ENCODE results near the gene ZNF587B.
"Not testable (repeated sequence)": the region's sequence is repeated elsewhere in the genome, so short reads cannot be mapped to it uniquely, and the experiment has no call there.

Gene ZNF587B

DNA sequence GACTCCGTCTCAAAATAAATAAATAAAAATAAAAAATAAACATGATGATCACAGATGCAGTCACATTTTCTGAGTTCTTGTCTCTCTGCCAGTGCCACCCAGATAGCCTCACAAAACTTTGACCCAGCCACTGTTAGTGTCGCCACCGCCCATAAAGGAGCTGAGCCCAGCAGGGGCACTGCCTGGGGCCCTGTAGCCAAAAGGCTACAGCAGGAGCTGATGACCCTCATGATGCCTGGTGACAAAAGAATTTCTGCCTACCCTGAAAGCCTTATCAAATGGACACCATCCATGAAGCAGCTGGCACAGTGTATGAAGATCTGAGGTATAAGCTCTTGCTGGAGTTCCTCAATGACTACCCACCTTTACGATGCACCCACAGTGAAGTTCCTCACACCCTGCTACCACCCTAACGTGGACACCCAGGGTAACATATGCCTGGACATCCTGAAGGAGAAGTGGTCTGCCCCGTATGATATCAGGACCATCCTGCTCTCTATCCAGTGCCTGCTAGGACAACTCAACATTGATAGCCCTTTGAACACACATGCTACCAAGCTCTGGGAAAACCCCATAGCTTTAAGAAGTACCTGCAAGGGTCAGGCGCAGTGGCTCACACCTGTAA, 37.9 kb downstream of the ZNF587B start:
- Histone ChIP-seq H3K4me3 (ENCODE audit: insufficient read depth, low read length, poor library complexity, severe bottlenecking) (no peak overlapping the region), H3K36me3 (ENCODE audit: low read length) (peaks cover 15% of the 10 kb centered on the region; the same call in 1 of the 2 replicates), H3K4me2 (ENCODE audit: low read depth, low read length, poor library complexity, severe bottlenecking) (no peak overlapping the region), H3K9ac (ENCODE audit: low read length) (no peak overlapping the region), H3K27ac (ENCODE audit: low read depth, low read length) (no peak overlapping the region), H2AFZ (ENCODE audit: low read depth, low read length, severe bottlenecking) (no peak overlapping the region), H4K20me1 (ENCODE audit: low read depth, low read length) (no peaks in the 10 kb centered on the region), H3K9me3 (ENCODE audit: insufficient read depth, low read length) (no peaks in the 10 kb centered on the region), H3F3A (ENCODE audit: insufficient read depth) (peaks cover 17% of the 10 kb centered on the region; the same call in 1 of the 2 replicates), H3K79me2 (ENCODE audit: insufficient read depth, low read length) (0 out of 2 replicates have a peak, but pooled peaks cover 5% of the 10 kb centered on the region), H3K9me2 (replicated peaks; ENCODE audit: insufficient read depth, low read length) (no peaks in the 10 kb centered on the region), H3K27me3 (ENCODE audit: low read length) (no peaks in the 10 kb centered on the region)
- TF ChIP-seq, protein P1, sequence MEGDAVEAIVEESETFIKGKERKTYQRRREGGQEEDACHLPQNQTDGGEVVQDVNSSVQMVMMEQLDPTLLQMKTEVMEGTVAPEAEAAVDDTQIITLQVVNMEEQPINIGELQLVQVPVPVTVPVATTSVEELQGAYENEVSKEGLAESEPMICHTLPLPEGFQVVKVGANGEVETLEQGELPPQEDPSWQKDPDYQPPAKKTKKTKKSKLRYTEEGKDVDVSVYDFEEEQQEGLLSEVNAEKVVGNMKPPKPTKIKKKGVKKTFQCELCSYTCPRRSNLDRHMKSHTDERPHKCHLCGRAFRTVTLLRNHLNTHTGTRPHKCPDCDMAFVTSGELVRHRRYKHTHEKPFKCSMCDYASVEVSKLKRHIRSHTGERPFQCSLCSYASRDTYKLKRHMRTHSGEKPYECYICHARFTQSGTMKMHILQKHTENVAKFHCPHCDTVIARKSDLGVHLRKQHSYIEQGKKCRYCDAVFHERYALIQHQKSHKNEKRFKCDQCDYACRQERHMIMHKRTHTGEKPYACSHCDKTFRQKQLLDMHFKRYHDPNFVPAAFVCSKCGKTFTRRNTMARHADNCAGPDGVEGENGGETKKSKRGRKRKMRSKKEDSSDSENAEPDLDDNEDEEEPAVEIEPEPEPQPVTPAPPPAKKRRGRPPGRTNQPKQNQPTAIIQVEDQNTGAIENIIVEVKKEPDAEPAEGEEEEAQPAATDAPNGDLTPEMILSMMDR (IDR thresholded peaks at IDR 0.05; ENCODE audit: insufficient read depth, low read length, poor library complexity, severe bottlenecking), result no peak
- TF ChIP-seq EZH2phosphoT487 (conservative IDR thresholded peaks at IDR 0.05; ENCODE audit: low read length), result no peak

DNA sequence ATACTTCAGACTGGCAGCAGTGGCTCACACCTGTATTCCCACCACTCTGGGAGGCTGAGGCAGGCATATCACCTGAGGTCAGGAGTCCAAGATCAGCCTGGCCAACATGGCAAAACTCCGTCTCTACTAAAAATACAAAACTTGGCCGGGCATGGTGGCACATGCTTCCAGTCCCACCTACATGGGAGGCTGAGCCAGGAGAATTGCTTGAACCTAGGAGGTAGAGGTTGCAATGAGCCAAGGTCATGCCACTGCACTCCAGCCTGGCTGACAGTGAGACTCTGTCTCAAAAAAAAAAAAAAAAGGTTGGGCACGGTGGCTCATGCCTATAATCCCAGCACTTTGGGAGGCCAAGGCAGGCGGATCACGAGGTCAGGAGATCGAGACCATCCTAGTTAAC, 39.6 kb downstream of the ZNF587B start:
- H3K9ac ChIP-seq (ENCODE audit: low read length); H3K79me2 ChIP-seq (ENCODE audit: insufficient read depth, low read length); H3K27ac ChIP-seq (ENCODE audit: low read depth, low read length); H3K4me3 ChIP-seq (ENCODE audit: insufficient read depth, low read length, poor library complexity, severe bottlenecking); H2AFZ ChIP-seq (ENCODE audit: low read depth, low read length, severe bottlenecking); H3K9me2 ChIP-seq (replicated peaks; ENCODE audit: insufficient read depth, low read length); H3K9me3 ChIP-seq (ENCODE audit: insufficient read depth, low read length); H3K27me3 ChIP-seq (ENCODE audit: low read length); H3K4me2 ChIP-seq (ENCODE audit: low read depth, low read length, poor library complexity, severe bottlenecking); H4K20me1 ChIP-seq (ENCODE audit: low read depth, low read length): not testable (repeated sequence)
- peaks cover 17% of the 10 kb centered on the region; the same call in 1 of the 2 replicates for H3F3A ChIP-seq (ENCODE audit: insufficient read depth)
- peaks cover 27% of the 10 kb centered on the region for H3K36me3 ChIP-seq (ENCODE audit: low read length)

DNA sequence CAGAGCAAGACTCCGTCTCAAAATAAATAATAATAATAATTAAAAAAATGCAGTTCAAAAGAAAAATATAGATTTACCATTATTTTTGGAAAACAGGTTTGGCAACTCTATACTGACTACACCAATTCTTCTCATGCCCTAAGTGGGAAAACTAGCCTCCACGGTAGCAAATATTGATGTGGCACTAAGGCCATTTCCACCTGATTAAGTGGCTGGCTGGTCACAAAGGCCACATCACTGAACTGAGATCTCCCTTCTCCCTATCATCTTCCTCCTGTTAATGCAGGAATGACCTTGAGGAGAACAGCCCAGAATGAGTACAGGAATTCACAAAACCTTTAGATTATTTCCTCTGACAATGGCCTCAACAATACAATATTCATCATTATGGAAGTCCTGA, 40.1 kb downstream of the ZNF587B start:
- TF ChIP-seq, protein P1 (IDR thresholded peaks at IDR 0.05; ENCODE audit: insufficient read depth, low read length, poor library complexity, severe bottlenecking), result no peak
- TF ChIP-seq EZH2phosphoT487 (conservative IDR thresholded peaks at IDR 0.05; ENCODE audit: low read length), result no peak
- Histone ChIP-seq H3K27ac (ENCODE audit: low read depth, low read length) (no peak overlapping the region), H3K9ac (ENCODE audit: low read length) (no peak overlapping the region), H3K27me3 (ENCODE audit: low read length) (no peaks in the 10 kb centered on the region), H4K20me1 (ENCODE audit: low read depth, low read length) (no peaks in the 10 kb centered on the region), H3K4me2 (ENCODE audit: low read depth, low read length, poor library complexity, severe bottlenecking) (no peak overlapping the region), H3K79me2 (ENCODE audit: insufficient read depth, low read length) (0 out of 2 replicates have a peak, but pooled peaks cover 5% of the 10 kb centered on the region), H3F3A (ENCODE audit: insufficient read depth) (0 out of 2 replicates have a peak, but pooled peaks cover 13% of the 10 kb centered on the region), H3K36me3 (ENCODE audit: low read length) (peaks cover 24% of the 10 kb centered on the region), H3K9me2 (replicated peaks; ENCODE audit: insufficient read depth, low read length) (no peaks in the 10 kb centered on the region), H2AFZ (ENCODE audit: low read depth, low read length, severe bottlenecking) (no peak overlapping the region), H3K9me3 (ENCODE audit: insufficient read depth, low read length) (peaks cover 7% of the 10 kb centered on the region; the same call in 1 of the 2 replicates), H3K4me3 (ENCODE audit: insufficient read depth, low read length, poor library complexity, severe bottlenecking) (no peak overlapping the region)

DNA sequence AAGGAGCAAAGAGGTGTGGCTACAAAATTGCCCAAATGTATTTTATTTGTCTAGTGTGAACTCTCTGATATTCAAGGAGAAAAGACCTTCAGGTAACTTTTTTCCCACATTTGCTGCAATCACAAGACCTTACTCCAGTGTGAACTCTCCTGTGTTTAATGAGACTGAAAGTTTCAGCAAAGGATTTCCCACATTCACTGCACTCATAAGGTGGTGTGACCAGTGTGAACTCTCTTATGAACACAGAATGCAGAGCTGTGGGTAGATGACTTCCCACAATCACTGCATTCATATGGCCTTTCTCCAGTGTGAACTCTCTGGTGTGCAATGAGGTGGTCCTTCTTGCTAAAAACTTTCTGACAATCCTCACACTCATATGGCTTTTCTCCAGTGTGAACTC, 42.4 kb downstream of the ZNF587B start:
- no peak overlapping the region for H2AFZ ChIP-seq (ENCODE audit: low read depth, low read length, severe bottlenecking)

DNA sequence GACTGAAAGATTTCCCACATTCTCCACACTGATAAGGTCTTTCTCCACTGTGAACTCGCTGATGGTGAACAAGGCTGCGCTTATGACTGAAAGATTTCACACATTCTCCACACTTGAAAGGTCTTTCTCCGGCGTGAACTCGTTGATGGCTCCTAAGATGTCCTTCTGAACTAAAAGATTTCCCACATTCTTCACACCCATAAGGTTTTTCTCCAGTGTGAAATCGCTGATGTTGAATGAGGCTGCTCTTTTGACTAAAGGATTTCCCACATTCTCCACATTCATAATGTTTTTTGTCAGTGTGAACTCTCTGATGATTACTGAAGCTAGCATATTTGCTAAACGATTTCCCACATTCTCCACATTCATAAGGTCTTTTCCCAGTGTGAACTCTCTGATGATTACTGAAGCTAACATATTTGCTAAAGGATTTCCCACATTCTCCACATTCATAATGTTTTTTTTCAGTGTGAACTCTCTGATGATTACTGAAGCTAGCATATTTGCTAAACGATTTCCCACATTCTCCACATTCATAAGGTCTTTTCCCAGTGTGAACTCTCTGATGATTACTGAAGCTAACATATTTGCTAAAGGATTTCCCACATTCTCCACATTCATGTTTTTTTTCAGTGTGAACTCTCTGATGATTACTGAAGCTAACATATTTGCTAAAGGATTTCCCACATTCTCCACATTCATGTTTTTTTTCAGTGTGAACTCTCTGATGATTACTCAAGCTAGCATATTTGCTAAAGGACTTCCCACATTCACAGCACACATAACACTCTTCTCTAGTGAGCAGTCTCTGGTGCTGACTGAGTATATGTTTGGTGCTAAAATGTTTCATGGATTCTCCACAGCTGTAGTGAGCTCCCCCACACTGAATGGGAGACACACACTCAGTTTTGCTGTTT, 44.0 kb downstream of the ZNF587B start:
- Histone ChIP-seq H3K79me2 (ENCODE audit: insufficient read depth, low read length) (peaks cover 22% of the 10 kb centered on the region; the same call in 1 of the 2 replicates), H3K36me3 (ENCODE audit: low read length) (peaks cover 26% of the 10 kb centered on the region), H3F3A (ENCODE audit: insufficient read depth) (0 out of 2 replicates have a peak, but pooled peaks cover 13% of the 10 kb centered on the region)
- H3K4me2 ChIP-seq (ENCODE audit: low read depth, low read length, poor library complexity, severe bottlenecking); H3K9me2 ChIP-seq (replicated peaks; ENCODE audit: insufficient read depth, low read length); H2AFZ ChIP-seq (ENCODE audit: low read depth, low read length, severe bottlenecking); H3K4me3 ChIP-seq (ENCODE audit: insufficient read depth, low read length, poor library complexity, severe bottlenecking); H3K9ac ChIP-seq (ENCODE audit: low read length); H3K27ac ChIP-seq (ENCODE audit: low read depth, low read length); H3K27me3 ChIP-seq (ENCODE audit: low read length); H3K9me3 ChIP-seq (ENCODE audit: insufficient read depth, low read length); H4K20me1 ChIP-seq (ENCODE audit: low read depth, low read length): not testable (repeated sequence)

More for the DNA sequence above, 42.4 kb downstream of the ZNF587B start:
- no peak for TF ChIP-seq EZH2phosphoT487 (conservative IDR thresholded peaks at IDR 0.05; ENCODE audit: low read length)
- TF ChIP-seq, protein P1 (IDR thresholded peaks at IDR 0.05; ENCODE audit: insufficient read depth, low read length, poor library complexity, severe bottlenecking), result no peak
- H3K4me3 ChIP-seq (ENCODE audit: insufficient read depth, low read length, poor library complexity, severe bottlenecking), result no peak overlapping the region
- peaks cover 7% of the 10 kb centered on the region; the same call in 1 of the 2 replicates for H3K9me3 ChIP-seq (ENCODE audit: insufficient read depth, low read length)
- no peak overlapping the region for H3K27ac ChIP-seq (ENCODE audit: low read depth, low read length)
- no peak overlapping the region for H3K9ac ChIP-seq (ENCODE audit: low read length)
- no peaks in the 10 kb centered on the region for H3K9me2 ChIP-seq (replicated peaks; ENCODE audit: insufficient read depth, low read length)
- H4K20me1 ChIP-seq (ENCODE audit: low read depth, low read length), result no peaks in the 10 kb centered on the region
- H3K36me3 ChIP-seq (ENCODE audit: low read length), result peaks cover 24% of the 10 kb centered on the region
- 0 out of 2 replicates have a peak, but pooled peaks cover 13% of the 10 kb centered on the region for H3F3A ChIP-seq (ENCODE audit: insufficient read depth)
- H3K79me2 ChIP-seq (ENCODE audit: insufficient read depth, low read length), result peaks cover 9% of the 10 kb centered on the region; the same call in 1 of the 2 replicates
- no peaks in the 10 kb centered on the region for H3K27me3 ChIP-seq (ENCODE audit: low read length)
- H3K4me2 ChIP-seq (ENCODE audit: low read depth, low read length, poor library complexity, severe bottlenecking), result no peak overlapping the region

Measured in SU-DHL-6 (cell line).